GM21423 (cell line): ENCODE measurements around the gene CLEC10A.
"Not testable (repeated sequence)": the region's sequence is repeated elsewhere in the genome, so short reads cannot be mapped to it uniquely, and the experiment has no call there.

ENCODE experiments used
- ATAC-seq: cut with Tn5 transposase; IDR thresholded peaks from one replicate; pipeline ENCODE4 v1.9.1; 2021; ENCODE audit warnings: mild to moderate bottlenecking, moderate library complexity; ENCODE audit not compliant: unreplicated experiment

CLEC10A gene

DNA sequence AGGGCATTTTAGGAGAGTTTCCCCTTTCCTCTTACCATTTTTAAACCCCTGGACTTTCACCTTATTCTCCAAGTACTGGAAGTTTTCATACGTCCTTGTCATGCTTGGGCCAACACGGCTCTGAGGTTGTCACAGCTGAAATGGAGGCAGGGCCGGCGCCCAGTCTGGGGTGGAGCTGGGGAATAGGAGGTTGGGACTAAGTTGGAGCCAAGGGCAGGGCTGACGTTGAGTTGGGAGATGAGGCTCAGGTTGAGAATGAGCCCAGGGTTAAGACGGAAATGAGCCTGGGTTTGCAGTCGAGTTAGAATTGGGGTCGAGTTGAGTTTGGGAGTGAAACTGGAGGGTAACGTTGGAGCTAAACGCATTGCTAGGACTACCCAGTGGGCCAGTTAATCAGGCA lies 1.3 kb downstream of the CLEC10A start:
- ATAC-seq = no peak

DNA sequence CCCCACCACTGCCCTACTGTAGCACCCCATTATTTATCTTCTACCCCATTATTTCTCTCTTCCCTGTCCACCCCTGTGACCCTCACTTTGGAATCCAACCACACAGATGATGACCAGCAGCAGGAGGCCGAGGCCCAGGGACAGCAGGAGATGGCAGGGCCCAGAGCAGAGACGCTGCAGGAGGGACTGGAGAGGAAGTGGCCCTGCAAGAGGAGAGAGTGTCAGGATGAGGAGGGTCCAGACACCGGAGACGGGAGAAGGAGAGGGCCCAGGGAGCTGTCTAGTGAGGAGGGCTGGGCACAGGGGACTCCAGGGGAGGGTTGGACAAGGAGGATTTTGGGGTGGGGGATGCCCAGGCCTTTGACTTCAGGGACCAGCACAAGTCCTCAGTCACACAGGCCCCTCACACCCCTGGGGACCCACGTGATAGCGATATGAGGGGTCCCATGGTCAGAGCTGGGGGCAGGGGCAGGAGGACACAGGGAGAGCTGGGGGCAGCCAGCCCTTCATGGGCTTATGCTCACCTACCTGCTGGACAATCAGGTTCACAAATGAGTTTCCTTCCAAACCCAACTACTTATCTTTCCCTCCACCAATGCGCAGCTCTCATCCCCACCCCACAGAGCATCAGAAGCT lies 2.0 kb downstream of the CLEC10A start:
- no peak for ATAC-seq

DNA sequence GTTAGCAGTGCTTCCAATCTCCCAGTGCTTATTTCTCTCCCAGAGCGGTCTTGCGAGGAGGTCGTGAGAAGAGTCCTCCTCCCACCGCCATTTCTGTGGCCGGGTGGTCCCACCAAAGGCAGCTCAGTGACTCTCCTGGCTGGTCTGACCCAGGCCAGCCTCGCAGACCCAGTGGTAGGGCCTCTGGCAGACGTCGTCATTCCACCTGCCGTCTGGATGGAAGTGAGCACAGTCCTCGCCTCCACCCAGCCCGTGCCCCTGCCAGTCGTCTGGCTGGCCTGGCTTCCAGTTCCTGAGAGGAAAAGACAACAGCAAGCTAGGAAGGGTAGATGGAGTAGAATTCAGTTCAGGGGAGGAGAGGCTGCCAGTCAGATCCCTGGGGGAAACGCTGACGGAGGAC lies 5.1 kb downstream of the CLEC10A start:
- no peak for ATAC-seq

DNA sequence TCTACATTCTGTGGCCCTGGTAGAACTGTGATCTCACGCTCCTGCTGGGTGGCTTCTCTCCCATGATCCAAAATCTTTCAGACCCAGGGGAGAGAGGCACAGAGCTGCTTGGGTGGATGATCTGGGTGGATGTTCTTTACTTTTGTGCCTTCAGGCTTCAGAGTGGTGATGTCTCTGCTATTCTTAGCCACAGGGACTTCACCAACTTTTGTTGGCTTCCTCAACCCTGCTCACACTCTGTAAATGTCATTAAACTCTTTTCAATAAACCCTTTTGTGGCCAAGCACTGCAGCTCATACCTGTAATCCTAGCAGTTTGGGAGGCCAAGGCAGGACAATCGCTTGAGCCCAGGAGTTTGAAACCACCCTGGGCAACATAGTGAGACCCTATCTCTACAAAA lies 7.6 kb downstream of the CLEC10A start:
- ATAC-seq = no peak

DNA sequence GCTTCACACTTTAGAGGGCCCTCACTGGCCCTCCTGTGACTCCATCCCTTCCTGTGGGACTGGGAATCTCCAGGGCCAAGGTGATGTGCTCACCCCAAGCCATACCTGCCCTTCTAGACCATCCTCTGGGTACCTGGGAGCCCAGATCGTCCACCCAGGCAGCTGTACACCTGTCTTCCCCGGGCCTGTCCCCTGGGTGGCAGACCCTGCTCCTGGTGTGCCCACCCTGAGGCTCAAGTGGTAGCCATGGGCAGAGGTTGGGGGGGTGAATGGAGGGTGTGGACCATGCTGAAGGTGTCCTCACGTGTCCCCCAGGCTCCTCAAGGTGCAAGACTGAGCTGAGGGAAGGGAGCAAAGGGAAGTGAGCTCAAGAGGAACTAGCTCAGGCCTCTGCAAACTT lies 9.3 kb downstream of the CLEC10A start:
- ATAC-seq = no peak

DNA sequence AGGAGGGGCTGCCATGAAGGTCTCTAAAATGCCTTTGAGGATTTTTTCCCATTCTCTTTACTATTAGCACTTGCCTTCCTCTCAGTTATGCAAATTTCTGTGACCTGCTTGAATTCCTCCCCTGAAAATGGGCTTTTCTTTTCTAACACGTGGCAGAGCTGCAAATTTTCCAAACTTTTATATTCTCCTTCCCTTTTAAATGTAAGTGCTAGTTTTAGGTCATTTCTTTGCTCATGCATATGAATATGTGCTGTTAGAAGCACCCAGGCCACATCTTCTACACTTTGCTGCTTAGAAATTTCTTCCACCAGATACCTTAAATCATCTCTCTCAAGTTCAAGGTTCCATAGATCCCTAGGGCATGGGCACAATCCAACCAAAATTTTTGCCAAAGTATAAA lies 11.8 kb downstream of the CLEC10A start:
- ATAC-seq = no peak

DNA sequence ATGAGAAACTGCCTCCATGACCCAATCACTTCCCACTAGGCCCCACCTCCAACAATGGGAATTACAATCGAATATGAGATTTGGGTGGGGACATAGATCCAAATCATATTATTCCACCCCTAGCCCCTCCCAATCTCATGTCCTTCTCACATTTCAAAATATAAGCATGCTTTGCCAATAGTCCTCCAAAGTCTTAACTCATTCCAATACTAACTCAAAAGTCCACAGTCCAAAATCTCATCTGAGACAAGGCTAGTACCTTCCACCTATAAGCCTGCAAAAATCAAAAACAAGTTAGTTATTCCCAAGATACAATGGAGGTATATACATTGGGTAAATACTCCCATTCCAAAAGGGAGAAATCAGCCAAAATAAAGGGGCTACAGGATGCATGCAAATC lies 12.9 kb downstream of the CLEC10A start:
- ATAC-seq = no peak

DNA sequence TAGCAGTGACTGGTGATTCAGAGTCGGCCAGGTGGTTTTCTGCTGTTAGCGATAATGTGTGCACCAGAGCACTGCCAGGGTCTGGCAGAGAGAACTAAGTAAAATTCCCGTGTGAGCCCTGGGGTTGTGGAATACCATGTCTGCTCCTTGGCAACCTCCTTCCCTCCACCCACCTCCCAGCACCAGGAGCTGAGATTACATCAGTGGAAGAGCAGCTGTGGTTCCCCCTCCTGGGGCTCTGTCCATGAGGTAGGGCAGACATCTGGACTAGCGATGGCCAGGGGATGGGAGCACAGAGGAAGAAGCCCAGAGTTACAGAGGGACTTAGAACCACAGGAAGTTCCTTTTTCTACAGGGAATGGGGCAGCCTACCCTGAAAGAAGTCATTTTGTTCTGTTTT lies 15.8 kb downstream of the CLEC10A start:
- no peak for ATAC-seq

DNA sequence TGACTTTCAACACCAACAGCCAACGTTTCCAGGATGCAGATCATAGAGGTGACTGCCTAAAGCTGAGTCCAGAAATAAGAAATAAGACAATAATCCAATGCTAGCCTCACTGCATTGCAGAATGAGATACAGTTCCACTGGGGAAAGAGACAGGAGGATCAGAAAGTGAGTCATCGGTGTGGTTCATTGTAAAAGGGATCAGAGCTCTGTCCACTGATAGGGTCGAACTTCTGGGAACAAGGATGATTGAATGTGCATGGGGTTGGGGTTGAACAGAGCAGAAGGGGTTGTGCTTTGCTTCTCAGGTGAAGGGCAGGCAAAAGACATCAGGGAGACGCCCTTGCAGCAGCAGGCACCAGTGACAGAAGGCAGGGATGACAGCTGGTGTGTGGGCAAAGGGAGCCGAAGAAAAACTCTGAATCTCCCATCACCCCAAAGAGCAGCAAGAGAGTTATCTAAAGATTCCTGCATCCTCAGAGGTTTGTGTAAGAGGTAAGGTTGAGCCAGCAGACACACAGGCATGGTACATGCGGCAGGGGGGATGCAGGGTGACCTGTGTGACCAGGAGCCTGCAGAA lies 16.4 kb downstream of the CLEC10A start:
- ATAC-seq = no peak

DNA sequence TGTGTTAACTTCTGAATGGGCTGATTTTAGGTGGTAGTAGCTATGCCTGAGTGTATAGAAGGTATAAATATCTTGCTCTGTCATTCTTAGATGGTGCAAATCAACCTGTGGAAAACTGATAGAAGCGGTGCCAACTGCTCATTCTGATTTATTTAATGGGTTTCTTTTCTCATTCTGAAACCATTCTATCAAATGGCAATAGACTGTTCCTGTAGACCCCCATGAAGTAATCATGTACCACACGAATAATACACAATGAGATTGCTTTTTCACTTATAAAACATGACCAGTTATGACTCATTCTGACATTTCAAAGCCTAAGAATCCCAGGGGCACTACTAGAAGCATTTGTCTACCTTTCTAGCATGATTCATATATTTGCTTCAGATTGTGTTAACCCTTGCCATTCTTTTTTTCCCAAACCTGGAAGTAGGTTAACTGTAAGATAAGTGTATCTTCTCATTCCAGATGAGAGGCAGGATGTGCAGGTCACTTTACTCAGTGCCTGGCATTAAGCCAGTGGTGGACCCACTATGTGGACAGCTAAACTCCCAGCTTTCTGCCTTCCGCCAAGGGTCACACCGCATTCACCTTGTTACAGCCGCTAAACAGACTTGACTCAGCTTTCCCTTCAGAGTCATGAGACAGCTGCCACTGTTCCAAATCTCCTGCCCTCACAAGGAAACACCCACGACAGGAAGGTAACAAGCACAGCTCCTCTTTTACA lies 19.7 kb downstream of the CLEC10A start:
- no peak for ATAC-seq

DNA sequence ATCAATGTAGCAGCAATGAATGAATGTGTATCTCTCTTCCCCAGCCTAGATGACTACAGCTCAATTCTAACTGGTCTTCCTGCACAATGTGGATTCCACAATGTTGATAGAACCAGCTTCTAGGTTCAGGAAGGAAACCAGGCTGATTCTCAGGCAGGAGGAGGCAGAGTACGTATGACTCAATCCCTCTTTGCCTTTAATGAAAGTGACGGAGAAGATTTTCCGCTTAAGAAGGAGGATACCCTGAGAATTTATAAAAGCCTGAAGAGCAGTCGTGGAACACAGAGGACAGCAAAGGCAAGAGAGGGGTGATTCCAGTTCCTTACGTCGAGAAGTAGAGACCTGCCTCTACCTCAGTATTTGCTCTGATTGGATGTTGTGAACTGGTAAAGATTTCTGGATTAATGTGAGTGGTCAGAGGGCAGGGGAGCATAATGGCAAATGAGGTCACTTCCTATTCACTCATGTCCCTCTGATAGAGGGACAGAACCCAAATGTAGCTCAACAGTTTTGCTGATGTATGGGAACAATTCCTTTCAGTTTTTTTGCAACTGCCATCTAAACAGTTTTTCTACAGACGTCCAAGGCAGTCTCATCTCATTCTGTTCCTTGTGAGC lies 21.1 kb downstream of the CLEC10A start:
- ATAC-seq = no peak

DNA sequence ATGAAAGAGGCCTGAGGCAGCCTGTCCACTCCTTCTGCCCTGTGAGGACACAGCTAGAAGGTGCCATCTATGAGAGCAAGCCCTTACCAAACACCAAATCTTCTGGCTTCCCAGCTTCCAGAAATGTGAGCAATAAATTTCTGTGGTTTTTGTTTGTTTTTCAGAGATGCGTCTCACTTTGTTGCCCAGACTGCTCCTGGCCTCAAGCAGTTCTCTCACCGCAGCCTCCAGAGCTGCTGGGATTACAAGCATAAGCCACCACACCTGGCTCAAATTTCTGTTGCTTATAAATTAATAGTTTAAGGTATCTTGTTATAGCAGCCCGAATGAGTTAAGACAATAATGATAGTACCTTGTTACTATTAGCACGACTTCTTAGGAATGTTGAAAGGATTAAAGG lies 23.7 kb downstream of the CLEC10A start:
- ATAC-seq = no peak

DNA sequence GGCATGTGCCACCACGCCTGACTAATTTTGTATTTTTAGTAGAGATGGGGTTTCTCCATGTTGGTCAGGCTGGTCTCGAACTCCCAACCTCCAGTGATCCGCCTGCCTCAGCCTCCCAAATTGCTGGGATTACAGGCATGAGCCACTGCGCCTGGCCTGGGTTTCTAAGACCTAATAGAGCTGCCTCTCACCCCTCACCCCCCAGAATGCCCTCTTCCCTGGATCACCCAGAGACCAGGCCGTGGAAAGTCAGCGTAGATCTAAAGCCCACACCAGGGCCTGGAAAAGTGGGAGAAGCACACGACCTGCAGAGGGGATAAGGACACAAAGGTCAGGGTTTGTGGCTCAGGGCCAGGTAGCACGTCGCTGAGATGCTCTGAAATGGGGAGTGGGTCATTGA lies 29.5 kb downstream of the CLEC10A start:
- ATAC-seq = not testable (repeated sequence)

DNA sequence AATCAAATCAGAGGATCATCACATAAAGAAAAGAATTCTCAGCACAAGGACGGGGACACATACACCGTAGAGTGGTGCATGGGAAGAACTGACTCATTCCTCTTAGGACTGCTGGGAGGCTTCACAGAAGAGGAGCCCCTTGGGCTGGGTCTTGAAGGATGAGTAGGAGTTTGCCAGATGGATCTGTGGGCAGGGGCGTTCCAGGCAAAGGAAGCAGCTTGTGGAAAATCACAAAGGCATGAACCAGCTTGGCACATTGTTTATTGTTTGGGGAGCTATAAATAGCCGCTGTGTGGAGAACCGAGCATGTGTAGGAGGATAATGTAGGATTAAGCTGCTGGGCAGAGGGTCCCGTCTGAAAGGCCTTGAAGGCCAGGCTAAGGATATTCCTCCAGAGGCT lies 31.1 kb downstream of the CLEC10A start:
- no peak for ATAC-seq

DNA sequence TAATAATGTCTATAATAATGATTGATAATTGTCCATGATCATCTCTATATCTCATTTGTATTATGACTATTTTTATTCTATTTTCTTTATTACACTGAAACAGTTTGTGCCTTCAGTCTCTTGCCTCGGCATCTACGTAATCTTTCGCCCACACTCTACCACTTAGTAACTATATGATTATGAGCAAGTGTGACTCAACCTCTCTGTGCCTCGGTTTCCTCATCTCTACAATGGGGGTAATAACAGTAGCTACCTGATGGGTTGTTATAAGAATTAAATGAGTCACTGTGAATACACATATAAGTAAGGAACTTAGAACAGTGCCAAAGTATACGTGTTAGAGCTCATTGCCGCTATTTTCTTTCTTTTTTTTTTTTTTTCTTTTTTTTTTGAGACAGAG lies 32.5 kb downstream of the CLEC10A start:
- no peak for ATAC-seq

DNA sequence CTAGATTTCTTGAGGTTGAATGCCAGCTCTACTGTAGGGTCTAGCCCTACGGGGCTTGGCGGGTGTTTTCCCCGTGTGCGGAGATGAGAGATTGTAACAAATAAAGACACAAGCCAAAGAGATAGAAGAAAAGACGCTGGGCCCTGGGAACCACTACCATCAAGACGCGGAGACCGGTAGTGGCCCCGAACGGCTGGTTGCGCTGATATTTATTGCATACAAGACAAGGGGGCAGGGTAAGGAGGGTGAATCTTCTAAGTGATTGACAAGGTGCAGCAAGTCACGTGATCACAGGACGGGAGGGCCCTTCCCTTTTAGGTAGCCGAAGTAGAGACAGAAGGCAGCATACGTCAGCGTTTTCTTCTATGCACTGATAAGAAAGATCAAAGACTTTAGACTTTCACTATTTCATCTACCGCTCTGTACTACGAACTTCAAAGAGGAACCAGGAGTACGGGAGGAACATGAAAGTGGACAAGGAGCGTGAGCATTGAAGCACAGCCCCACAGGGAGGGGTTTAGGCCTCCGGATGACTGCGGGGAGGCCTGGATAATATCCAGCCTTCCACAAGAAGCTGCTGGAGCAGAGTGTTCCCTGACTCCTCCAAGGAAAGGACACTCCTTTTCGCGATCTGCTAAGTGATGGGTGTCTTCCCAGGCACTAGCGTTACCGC lies 33.2 kb downstream of the CLEC10A start:
- ATAC-seq = not testable (repeated sequence)

DNA sequence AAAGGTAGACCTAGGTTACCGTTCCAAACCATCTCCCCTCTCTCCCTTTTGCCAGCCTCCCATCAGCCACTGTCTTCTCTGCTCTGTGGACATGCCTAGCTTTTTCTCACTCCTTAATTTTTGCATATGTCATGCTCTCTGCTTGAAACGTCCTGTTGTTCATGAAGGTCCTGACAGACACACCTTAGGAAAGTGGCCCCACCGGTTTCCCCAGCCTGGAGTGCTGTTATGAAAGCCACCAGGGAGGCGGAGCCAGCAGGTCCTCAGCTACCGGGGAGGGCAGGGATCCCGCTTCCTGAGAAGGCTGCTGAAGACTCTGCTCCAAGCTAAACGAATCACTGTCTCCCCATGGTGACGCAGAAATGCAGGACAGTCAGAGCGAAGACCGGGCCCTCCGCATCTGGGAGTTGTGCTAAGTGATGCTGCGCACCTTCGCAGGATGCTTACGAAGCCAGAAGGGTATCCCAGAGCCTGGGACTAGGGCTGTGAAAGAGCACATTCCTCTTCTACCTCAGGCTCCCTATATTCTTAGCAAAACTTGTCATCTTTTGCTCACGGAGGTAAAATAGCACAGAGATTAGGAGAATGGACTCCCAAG lies 33.8 kb downstream of the CLEC10A start:
- no peak for ATAC-seq

DNA sequence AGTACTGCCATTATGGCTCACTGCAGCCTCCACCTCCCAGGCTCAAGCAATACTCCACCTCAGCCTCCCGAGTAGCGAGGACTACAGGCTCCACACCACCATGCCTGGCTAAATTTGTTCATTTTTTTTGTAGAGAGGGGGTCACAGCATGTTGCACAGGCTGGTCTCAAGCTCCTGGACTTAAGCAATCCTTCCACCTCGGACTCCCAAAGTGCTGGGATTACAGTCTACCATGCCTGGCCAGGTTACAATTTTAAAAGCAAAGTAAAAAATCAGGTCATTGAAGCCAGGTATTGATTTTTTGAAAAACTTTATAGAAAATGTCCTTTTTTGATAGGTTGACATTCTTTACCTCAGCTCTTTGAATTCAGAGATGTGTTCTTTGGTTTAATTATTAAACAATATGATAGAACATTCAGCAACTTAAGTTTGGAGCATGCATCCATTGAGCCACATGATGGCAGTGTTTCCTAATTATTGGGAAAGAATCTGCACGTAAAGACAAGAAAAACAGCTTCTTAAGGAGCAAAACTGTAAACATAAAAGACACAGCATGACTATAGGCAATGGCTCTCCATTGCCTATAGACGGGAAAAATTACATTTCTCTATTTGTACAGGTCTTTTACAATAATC lies 34.4 kb downstream of the CLEC10A start:
- no peak for ATAC-seq

DNA sequence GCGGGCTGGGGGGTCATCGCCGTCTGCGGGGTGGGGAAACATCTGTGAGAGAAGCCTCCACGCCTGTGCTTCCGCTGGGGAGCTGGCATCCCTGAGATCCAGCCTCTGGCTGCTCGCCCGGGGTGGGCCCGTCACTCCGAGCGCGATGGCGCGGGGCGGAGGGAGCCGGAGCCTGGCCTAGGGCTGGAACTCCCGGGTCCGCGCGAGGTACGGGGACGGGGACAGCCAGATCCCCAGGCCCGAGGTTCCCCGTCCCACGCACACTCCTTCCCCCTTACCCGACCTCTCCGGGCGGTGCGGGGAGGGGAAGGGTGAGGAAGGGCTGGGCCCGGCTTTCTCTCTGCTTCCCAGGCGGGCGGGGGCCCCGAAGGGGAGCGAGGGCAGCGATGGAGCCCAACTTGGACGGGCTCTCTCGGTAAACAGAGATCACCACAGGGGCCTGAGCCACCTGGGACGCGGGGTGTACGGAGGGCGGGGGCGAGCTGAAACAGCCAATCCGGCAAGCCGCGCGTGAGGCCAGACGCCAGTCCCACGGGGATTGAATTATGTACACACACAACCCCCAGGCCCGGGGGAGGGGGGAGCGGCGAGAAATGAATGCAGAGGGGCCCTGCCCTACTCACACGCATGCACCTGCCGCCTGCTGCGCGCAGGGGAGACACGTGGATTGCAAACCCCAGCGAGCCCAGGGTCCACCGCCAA lies 36.4 kb downstream of the CLEC10A start, which contains the start of gene SLC16A11:
SLC16A11 (minus strand) TSS at position 596 of the 702 bp plus-strand sequence; CDS start at position 17, 579 bp downstream.
- ATAC-seq = no peak

DNA sequence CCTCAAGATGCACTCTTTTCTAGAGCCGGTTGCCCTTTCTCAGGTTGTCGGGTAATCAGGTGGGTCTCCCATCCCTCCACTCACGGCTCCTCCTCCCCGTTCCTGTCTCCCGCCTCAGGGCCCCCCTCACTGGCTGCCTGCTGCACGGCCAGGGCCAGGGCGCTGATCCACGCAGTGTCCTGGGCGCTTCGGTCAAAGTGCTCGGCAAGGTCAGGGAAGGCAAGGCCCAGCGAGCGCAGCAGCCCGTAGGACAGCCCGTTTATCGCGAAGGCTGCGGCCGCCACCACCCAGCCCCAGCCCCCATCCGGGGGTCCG lies 36.9 kb downstream of the CLEC10A start:
- ATAC-seq = no peak
